SK-N-SH treated with all-trans-retinoic acid at 6 μM for 48 hours (cell line): Measurements from ENCODE around the gene TLL2.
"Not testable (repeated sequence)": the region's sequence is repeated elsewhere in the genome, so short reads cannot be mapped to it uniquely, and the experiment has no call there.

Experiments
- ATAC-seq: fragments of 200-7000 bp; cut with Tn5 transposase; 3 replicates; pipeline ENCODE4 v1.9.1; 2020; ENCODE audit warnings: mild to moderate bottlenecking, moderate library complexity
- BACH2 ChIP-seq: fragments of 250-450 bp; sonication (Bioruptor Pico); IDR thresholded peaks from 2 replicates; pipeline ENCODE4 v1.9.0; 2021; ENCODE audit warnings: mild to moderate bottlenecking, borderline replicate concordance
- CSDC2 ChIP-seq: fragments of 250-450 bp; sonication (Bioruptor Pico); IDR thresholded peaks from 2 replicates; pipeline ENCODE4 v1.5.0; 2020; ENCODE audit warnings: mild to moderate bottlenecking, moderate library complexity
- GLIS3 ChIP-seq: fragments of 250-450 bp; sonication (Bioruptor Pico); IDR thresholded peaks from 2 replicates; pipeline ENCODE4 v1.5.0; 2020; ENCODE audit warnings: mild to moderate bottlenecking, moderate library complexity
- ISL1 ChIP-seq: fragments of 250-450 bp; sonication (Bioruptor Pico); IDR thresholded peaks from 2 replicates; pipeline ENCODE4 v2.1.2; 2022; ENCODE audit warnings: mild to moderate bottlenecking, moderate library complexity
- OSR1 ChIP-seq: fragments of 250-450 bp; sonication (Bioruptor Pico); IDR thresholded peaks from 2 replicates; pipeline ENCODE4 v1.8.0; 2022; ENCODE audit warnings: moderate library complexity, mild to moderate bottlenecking, inconsistent platforms
- PPARA ChIP-seq: fragments of 250-450 bp; sonication (Bioruptor Pico); IDR thresholded peaks from 2 replicates; pipeline ENCODE4 v1.5.0; 2020; ENCODE audit warnings: mild to moderate bottlenecking, borderline replicate concordance
- RARB ChIP-seq: fragments of 250-450 bp; sonication (Bioruptor Pico); IDR thresholded peaks from 2 replicates; pipeline ENCODE4 v1.8.0; 2021; ENCODE audit warnings: mild to moderate bottlenecking, moderate library complexity
- SNAI2 ChIP-seq: fragments of 250-450 bp; sonication (Bioruptor Pico); IDR thresholded peaks from 2 replicates; pipeline ENCODE4 v1.5.0; 2020; ENCODE audit warnings: mild to moderate bottlenecking, moderate library complexity
- TCF4 ChIP-seq: fragments of 250-450 bp; sonication (Bioruptor Pico); IDR thresholded peaks from 2 replicates; pipeline ENCODE4 v1.8.0; 2021; ENCODE audit warnings: mild to moderate bottlenecking, moderate library complexity, borderline replicate concordance
- TOX ChIP-seq: fragments of 250-450 bp; sonication (Bioruptor Pico); IDR thresholded peaks from 2 replicates; pipeline ENCODE4 v1.8.0; 2021; ENCODE audit warnings: mild to moderate bottlenecking, moderate library complexity, borderline replicate concordance
- ZC3H10 ChIP-seq: fragments of 250-450 bp; sonication (Bioruptor Pico); IDR thresholded peaks from 2 replicates; pipeline ENCODE4 v1.5.1; 2021; ENCODE audit warnings: mild to moderate bottlenecking, moderate library complexity
- ZFP3 ChIP-seq: fragments of 250-450 bp; sonication (Bioruptor Pico); IDR thresholded peaks from 2 replicates; pipeline ENCODE4 v1.5.0; 2020; ENCODE audit warnings: mild to moderate bottlenecking, moderate library complexity
- ZFP30 ChIP-seq: fragments of 450-650 bp; formaldehyde crosslinking; IDR thresholded peaks from 2 replicates; pipeline ENCODE4 v1.5.0; 2022; ENCODE audit warnings: mild to moderate bottlenecking, moderate library complexity
- ZNF565 ChIP-seq: fragments of 450-650 bp; formaldehyde crosslinking; conservative IDR thresholded peaks from 2 replicates; pipeline ENCODE4 v1.5.0; 2020; ENCODE audit warnings: low read depth, mild to moderate bottlenecking, moderate library complexity
- ZNF70 ChIP-seq: fragments of 450-650 bp; formaldehyde crosslinking; IDR thresholded peaks from 2 replicates; pipeline ENCODE4 v1.5.0; 2020; ENCODE audit warnings: mild to moderate bottlenecking, moderate library complexity
- ZNF8 ChIP-seq: fragments of 450-650 bp; formaldehyde crosslinking; IDR thresholded peaks from 2 replicates; pipeline ENCODE4 v1.5.0; 2020; ENCODE audit warnings: mild to moderate bottlenecking, moderate library complexity
- TF ChIP-seq, protein P1 (sequence below): fragments of 250-450 bp; sonication (Bioruptor Pico); IDR thresholded peaks from 2 replicates; pipeline ENCODE4 v1.5.1; 2020; ENCODE audit warnings: low read depth, mild to moderate bottlenecking, moderate library complexity
- TF ChIP-seq, protein P2 (sequence below): fragments of 250-450 bp; sonication (Bioruptor Pico); IDR thresholded peaks from 2 replicates; pipeline ENCODE4 v1.5.0; 2020; ENCODE audit warnings: mild to moderate bottlenecking, moderate library complexity
- TF ChIP-seq, protein P3 (sequence below): fragments of 250-450 bp; sonication (Bioruptor Pico); IDR thresholded peaks from 2 replicates; pipeline ENCODE4 v1.5.1; 2021; ENCODE audit warnings: mild to moderate bottlenecking, moderate library complexity
- TF ChIP-seq, protein P4 (sequence below): fragments of 250-450 bp; sonication (Bioruptor Pico); IDR thresholded peaks from 2 replicates; pipeline ENCODE4 v1.8.0; 2020; ENCODE audit warnings: mild to moderate bottlenecking, moderate library complexity, borderline replicate concordance
- TF ChIP-seq, protein P5 (sequence below): fragments of 250-450 bp; sonication (Bioruptor Pico); IDR thresholded peaks from 2 replicates; pipeline ENCODE4 v1.8.0; 2021; ENCODE audit warnings: low read depth, mild to moderate bottlenecking, moderate library complexity, borderline replicate concordance

The TLL2 gene

DNA sequence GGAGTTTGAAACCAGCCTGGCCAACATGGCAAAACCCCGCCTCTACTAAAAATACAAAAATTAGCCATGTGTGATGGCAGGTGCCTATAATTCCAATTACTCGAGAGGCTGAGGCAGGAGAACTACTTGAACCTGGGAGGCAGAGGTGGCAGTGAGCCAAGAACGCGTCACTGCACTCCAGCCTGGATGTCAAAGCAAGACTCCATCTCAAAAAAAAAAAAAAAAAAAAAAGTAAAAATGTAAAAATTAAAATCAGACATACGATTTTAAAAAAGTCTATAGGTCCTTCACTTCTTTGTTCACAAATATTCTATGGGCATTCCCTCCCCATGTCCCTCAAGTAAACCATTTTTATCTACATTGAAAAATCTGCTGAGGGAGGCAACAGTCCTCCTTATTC lies 34.9 kb upstream of the TLL2 start:
- TF ChIP-seq BACH2 (CRISPR knock-in tag), result no peak
- TF ChIP-seq, protein P1, sequence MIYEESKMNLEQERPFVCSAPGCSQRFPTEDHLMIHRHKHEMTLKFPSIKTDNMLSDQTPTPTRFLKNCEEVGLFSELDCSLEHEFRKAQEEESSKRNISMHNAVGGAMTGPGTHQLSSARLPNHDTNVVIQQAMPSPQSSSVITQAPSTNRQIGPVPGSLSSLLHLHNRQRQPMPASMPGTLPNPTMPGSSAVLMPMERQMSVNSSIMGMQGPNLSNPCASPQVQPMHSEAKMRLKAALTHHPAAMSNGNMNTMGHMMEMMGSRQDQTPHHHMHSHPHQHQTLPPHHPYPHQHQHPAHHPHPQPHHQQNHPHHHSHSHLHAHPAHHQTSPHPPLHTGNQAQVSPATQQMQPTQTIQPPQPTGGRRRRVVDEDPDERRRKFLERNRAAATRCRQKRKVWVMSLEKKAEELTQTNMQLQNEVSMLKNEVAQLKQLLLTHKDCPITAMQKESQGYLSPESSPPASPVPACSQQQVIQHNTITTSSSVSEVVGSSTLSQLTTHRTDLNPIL (CRISPR knock-in tag), result no peak
- no peak for TF ChIP-seq ZFP30 (CRISPR knock-in tag)
- TF ChIP-seq TCF4 (CRISPR knock-in tag), result no peak
- no peak for TF ChIP-seq ZNF70 (CRISPR knock-in tag)
- TF ChIP-seq PPARA (CRISPR knock-in tag), result no peak
- TF ChIP-seq, protein P2, sequence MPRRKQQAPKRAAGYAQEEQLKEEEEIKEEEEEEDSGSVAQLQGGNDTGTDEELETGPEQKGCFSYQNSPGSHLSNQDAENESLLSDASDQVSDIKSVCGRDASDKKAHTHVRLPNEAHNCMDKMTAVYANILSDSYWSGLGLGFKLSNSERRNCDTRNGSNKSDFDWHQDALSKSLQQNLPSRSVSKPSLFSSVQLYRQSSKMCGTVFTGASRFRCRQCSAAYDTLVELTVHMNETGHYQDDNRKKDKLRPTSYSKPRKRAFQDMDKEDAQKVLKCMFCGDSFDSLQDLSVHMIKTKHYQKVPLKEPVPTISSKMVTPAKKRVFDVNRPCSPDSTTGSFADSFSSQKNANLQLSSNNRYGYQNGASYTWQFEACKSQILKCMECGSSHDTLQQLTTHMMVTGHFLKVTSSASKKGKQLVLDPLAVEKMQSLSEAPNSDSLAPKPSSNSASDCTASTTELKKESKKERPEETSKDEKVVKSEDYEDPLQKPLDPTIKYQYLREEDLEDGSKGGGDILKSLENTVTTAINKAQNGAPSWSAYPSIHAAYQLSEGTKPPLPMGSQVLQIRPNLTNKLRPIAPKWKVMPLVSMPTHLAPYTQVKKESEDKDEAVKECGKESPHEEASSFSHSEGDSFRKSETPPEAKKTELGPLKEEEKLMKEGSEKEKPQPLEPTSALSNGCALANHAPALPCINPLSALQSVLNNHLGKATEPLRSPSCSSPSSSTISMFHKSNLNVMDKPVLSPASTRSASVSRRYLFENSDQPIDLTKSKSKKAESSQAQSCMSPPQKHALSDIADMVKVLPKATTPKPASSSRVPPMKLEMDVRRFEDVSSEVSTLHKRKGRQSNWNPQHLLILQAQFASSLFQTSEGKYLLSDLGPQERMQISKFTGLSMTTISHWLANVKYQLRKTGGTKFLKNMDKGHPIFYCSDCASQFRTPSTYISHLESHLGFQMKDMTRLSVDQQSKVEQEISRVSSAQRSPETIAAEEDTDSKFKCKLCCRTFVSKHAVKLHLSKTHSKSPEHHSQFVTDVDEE, result no peak
- TF ChIP-seq RARB (CRISPR knock-in tag), result no peak
- no peak for TF ChIP-seq GLIS3 (CRISPR knock-in tag)
- no peak for TF ChIP-seq ZC3H10 (CRISPR knock-in tag)
- TF ChIP-seq ZNF565 (CRISPR knock-in tag), result no peak
- TF ChIP-seq OSR1 (CRISPR knock-in tag), result no peak
- TF ChIP-seq ZFP3 (CRISPR knock-in tag), result no peak
- TF ChIP-seq, protein P3, sequence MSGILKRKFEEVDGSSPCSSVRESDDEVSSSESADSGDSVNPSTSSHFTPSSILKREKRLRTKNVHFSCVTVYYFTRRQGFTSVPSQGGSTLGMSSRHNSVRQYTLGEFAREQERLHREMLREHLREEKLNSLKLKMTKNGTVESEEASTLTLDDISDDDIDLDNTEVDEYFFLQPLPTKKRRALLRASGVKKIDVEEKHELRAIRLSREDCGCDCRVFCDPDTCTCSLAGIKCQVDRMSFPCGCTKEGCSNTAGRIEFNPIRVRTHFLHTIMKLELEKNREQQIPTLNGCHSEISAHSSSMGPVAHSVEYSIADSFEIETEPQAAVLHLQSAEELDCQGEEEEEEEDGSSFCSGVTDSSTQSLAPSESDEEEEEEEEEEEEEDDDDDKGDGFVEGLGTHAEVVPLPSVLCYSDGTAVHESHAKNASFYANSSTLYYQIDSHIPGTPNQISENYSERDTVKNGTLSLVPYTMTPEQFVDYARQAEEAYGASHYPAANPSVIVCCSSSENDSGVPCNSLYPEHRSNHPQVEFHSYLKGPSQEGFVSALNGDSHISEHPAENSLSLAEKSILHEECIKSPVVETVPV (CRISPR knock-in tag), result no peak
- no peak for TF ChIP-seq ZNF8
- TF ChIP-seq, protein P4, sequence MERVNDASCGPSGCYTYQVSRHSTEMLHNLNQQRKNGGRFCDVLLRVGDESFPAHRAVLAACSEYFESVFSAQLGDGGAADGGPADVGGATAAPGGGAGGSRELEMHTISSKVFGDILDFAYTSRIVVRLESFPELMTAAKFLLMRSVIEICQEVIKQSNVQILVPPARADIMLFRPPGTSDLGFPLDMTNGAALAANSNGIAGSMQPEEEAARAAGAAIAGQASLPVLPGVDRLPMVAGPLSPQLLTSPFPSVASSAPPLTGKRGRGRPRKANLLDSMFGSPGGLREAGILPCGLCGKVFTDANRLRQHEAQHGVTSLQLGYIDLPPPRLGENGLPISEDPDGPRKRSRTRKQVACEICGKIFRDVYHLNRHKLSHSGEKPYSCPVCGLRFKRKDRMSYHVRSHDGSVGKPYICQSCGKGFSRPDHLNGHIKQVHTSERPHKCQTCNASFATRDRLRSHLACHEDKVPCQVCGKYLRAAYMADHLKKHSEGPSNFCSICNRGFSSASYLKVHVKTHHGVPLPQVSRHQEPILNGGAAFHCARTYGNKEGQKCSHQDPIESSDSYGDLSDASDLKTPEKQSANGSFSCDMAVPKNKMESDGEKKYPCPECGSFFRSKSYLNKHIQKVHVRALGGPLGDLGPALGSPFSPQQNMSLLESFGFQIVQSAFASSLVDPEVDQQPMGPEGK (CRISPR knock-in tag), result no peak
- TF ChIP-seq SNAI2 (CRISPR knock-in tag), result no peak
- TF ChIP-seq, protein P5, sequence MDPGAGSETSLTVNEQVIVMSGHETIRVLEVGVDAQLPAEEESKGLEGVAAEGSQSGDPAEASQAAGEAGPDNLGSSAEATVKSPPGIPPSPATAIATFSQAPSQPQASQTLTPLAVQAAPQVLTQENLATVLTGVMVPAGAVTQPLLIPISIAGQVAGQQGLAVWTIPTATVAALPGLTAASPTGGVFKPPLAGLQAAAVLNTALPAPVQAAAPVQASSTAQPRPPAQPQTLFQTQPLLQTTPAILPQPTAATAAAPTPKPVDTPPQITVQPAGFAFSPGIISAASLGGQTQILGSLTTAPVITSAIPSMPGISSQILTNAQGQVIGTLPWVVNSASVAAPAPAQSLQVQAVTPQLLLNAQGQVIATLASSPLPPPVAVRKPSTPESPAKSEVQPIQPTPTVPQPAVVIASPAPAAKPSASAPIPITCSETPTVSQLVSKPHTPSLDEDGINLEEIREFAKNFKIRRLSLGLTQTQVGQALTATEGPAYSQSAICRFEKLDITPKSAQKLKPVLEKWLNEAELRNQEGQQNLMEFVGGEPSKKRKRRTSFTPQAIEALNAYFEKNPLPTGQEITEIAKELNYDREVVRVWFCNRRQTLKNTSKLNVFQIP, result no peak
- ATAC-seq, result no peak

DNA sequence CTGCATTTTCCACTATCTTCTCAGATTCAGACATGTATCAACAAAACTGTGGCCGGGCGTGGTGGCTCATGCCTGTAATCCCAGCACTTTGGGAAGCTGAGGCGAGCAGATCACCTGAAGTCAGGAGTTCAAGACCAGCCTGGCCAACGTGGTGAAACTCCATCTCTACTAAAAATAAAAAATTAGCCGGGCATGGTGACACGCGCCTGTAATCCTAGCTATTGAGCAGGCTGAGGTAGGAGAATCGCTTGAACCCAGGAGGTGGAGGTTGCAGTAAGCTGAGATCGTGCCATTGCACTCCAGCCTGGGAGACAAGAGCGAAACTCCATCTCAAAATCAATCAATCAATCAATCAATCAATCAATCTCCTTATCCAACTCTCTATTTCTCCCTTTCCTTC lies 31.8 kb upstream of the TLL2 start:
- not testable (repeated sequence) for ATAC-seq

DNA sequence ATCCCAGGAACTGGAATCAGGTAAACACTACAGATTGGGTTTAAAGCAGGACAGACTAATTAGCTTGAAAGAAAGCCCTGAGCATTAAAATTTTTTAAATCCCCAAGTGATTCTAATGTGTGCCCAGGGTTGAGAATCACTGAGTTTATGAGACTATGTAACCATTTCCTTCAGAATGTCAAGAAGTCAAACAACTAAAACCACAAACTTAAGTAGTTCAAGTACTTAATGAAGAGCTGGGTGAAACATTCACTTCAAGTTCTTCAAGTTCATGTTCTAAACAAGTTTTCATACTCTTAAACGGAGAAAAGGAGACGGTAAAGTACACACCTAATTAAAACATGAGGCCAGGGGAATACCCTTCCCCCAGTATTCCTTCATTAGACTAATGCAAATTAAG lies 28.2 kb upstream of the TLL2 start:
- ATAC-seq, result no peak
- TF ChIP-seq OSR1 (CRISPR knock-in tag) (no peak), CSDC2 (CRISPR knock-in tag) (no peak), ISL1 (CRISPR knock-in tag) (no peak), GLIS3 (CRISPR knock-in tag) (no peak), ZNF565 (CRISPR knock-in tag) (no peak), ZNF70 (CRISPR knock-in tag) (no peak), ZNF8 (no peak), ZFP3 (CRISPR knock-in tag) (no peak), ZC3H10 (CRISPR knock-in tag) (no peak), TCF4 (CRISPR knock-in tag) (no peak), PPARA (CRISPR knock-in tag) (no peak), TOX (CRISPR knock-in tag) (no peak)
- TF ChIP-seq, protein P4 (CRISPR knock-in tag), result no peak
- TF ChIP-seq, protein P1 (CRISPR knock-in tag), result no peak
- TF ChIP-seq, protein P3 (CRISPR knock-in tag), result no peak
- TF ChIP-seq, protein P5, result no peak
